ENCODE data around the gene TRIM33. TPM values are rescaled to one million over a fixed set of nuclear protein-coding genes. Genes with fewer than 3 reads are reported as not detected.
"Not testable (repeated sequence)": the region's sequence is repeated elsewhere in the genome, so short reads cannot be mapped to it uniquely, and the experiment has no call there.

TRIM33 gene
- total RNA-seq, 6 experiments from 2014 or later, result 13.9 to 18.0 (median 15.0) TPM

DNA sequence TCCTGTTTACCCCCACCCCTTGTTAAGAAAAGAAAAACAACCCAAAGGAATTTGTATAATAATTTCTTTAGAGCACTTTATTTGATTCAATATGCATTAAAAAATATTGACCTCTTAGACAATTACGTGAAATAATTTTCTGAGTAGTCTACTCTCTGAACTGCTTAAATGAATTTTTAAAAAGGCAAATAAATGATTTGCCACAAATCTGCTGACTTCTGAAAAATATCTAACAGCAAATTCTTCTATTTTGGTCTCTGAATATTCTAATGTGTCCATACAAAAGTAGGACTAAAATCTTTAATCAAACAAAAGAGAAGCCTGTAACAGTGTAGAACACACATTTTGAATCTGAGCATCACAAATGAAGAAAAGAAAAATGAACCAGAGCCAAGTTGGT is 115.1 kb downstream of the TRIM33 start:
- Histone ChIP-seq H3K27ac (no peak overlapping the region), H3K27me3 (no peaks in the 10 kb centered on the region), H3K9me3 (no peaks in the 10 kb centered on the region), H3K36me3 (peaks cover 0 to 20% (median 11%) of the 10 kb centered on the region in 4 donors), H3K4me1 (no peaks in the 10 kb centered on the region), H3K4me3 (no peak overlapping the region)
- 94% methylated on average over 1 of the region's 1 CpG for WGBS (ENCODE audit: insufficient coverage, low coverage, low lambda C conversion rate, missing lambda C conversion rate)
- no peak for TF ChIP-seq POLR2A (IDR thresholded peaks at IDR 0.05)
- TF ChIP-seq, protein P1, sequence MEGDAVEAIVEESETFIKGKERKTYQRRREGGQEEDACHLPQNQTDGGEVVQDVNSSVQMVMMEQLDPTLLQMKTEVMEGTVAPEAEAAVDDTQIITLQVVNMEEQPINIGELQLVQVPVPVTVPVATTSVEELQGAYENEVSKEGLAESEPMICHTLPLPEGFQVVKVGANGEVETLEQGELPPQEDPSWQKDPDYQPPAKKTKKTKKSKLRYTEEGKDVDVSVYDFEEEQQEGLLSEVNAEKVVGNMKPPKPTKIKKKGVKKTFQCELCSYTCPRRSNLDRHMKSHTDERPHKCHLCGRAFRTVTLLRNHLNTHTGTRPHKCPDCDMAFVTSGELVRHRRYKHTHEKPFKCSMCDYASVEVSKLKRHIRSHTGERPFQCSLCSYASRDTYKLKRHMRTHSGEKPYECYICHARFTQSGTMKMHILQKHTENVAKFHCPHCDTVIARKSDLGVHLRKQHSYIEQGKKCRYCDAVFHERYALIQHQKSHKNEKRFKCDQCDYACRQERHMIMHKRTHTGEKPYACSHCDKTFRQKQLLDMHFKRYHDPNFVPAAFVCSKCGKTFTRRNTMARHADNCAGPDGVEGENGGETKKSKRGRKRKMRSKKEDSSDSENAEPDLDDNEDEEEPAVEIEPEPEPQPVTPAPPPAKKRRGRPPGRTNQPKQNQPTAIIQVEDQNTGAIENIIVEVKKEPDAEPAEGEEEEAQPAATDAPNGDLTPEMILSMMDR (IDR thresholded peaks at IDR 0.05), result no peak
- DNase-seq (no peak), ATAC-seq (no peak)
- intact Hi-C loops (cut with DNase I), result no loop called here

DNA sequence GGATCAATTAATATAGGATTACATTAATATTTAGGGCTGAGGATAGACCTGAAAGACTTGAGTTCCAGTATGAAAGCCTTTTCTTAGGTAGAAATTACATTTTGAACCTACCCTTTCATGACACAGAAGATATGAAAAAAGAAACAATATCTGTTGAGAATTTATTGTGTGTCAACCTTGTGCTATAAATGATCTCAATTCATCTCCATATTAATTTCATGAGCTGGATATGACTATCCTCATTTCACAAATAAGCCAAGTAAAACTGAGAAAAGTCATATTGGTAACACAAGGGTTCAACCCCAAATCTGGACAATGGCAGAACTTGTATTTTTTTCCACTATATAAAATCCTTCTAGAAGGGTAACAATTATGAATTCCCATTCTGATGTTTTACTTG is 120.0 kb downstream of the TRIM33 start:
- no peak overlapping the region for H3K4me3 ChIP-seq
- intact Hi-C loops (cut with DNase I), result no loop called here
- H3K27me3 ChIP-seq, result no peaks in the 10 kb centered on the region
- H3K4me1 ChIP-seq, result no peaks in the 10 kb centered on the region
- TF ChIP-seq POLR2A (IDR thresholded peaks at IDR 0.05), result no peak
- TF ChIP-seq, protein P1 (IDR thresholded peaks at IDR 0.05), result no peak
- DNase-seq, result no peak
- H3K27ac ChIP-seq, result no peak overlapping the region
- H3K9me3 ChIP-seq, result no peaks in the 10 kb centered on the region
- no peak for ATAC-seq
- peaks cover 0 to 3% (median 1%) of the 10 kb centered on the region in 4 donors for H3K36me3 ChIP-seq

DNA sequence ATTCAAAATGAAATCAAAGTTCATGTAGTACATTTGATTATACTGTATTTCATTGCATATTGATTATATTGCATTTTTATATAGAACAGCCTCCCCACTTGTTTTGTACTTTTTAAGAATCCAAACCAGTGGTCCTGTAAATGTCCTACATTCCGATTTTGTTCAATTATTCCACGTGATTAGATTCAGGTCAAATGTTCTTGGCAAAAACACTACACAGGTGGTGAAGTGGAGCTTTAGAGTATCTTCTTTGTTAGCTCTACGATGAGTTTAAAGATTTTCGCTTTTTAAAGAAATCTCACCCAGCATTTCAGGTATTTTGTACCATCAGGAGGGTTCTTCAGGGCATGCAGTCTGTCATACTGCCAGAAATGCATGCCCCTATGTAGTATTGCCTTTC is 120.6 kb downstream of the TRIM33 start:
- no peak overlapping the region for H3K4me3 ChIP-seq
- peaks cover 0 to 2% (median 0%) of the 10 kb centered on the region in 4 donors for H3K36me3 ChIP-seq
- no peak overlapping the region for H3K27ac ChIP-seq
- no peaks in the 10 kb centered on the region for H3K27me3 ChIP-seq
- TF ChIP-seq POLR2A (IDR thresholded peaks at IDR 0.05), result no peak
- TF ChIP-seq, protein P1 (IDR thresholded peaks at IDR 0.05), result no peak
- ATAC-seq (no peak), DNase-seq (no peak)
- intact Hi-C loops (cut with DNase I), result no loop called here
- H3K4me1 ChIP-seq, result no peaks in the 10 kb centered on the region
- no peaks in the 10 kb centered on the region for H3K9me3 ChIP-seq
- 96% methylated on average over 4 of the region's 4 CpGs for WGBS (ENCODE audit: insufficient coverage, low coverage, low lambda C conversion rate, missing lambda C conversion rate)

DNA sequence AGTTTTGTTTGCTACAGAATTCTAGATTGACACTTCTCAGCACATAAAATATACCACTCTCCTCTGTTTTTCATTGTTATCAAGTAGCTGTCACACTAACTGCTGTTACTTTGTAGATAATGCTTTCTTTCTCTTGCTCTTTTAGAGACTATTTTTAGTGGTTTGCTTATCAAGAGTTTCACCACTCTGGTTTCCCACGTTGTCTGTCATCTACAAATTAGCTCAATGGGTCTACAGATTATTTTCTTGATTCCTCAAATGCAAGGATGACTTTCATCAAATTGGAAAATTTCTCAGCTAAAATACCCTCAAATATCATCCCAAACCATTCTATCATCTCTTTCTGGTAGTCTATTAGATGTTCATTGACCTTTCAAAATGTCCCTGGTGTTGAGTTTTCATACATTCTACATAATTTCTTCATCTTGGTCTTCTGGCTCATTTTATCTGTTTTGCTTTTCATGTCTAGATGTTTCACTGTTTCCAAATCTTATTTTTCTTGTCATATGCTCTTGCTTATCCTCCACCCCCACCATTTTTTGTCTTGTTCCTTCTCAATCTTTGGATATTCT is 122.5 kb downstream of the TRIM33 start:
- intact Hi-C loops (cut with DNase I), result no loop called here
- no peaks in the 10 kb centered on the region for H3K4me1 ChIP-seq
- no peak overlapping the region for H3K4me3 ChIP-seq
- no peaks in the 10 kb centered on the region for H3K36me3 ChIP-seq
- no peaks in the 10 kb centered on the region for H3K27me3 ChIP-seq
- DNase-seq (no peak), ATAC-seq (no peak)
- 33% methylated on average over 1 of the region's 1 CpG for WGBS (ENCODE audit: insufficient coverage, low coverage, low lambda C conversion rate, missing lambda C conversion rate)
- TF ChIP-seq, protein P1 (IDR thresholded peaks at IDR 0.05), result no peak
- TF ChIP-seq POLR2A (IDR thresholded peaks at IDR 0.05), result no peak
- H3K9me3 ChIP-seq, result no peaks in the 10 kb centered on the region
- no peak overlapping the region for H3K27ac ChIP-seq

DNA sequence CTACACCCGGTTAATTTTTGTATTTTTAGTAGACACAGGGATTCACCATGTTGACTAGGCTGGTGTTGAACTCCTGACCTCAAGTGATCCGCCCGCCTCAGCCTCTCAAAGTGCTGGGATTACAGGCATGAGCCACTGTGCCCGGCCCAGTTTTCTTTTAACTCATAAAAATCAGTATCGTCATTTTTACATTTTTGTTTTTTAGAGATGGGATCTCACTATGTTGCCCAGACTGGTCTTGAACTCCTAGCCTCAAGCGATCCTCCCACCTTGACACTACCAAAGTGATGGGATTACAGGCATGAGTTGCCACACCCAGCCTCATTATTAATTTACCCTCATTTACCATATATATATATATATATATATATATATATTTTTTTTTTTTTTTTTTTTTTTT is 123.4 kb downstream of the TRIM33 start:
- DNase-seq; H3K4me3 ChIP-seq; ATAC-seq; H3K36me3 ChIP-seq; H3K4me1 ChIP-seq; H3K27ac ChIP-seq; H3K9me3 ChIP-seq; intact Hi-C loops (cut with DNase I); H3K27me3 ChIP-seq: not testable (repeated sequence)
- WGBS (ENCODE audit: insufficient coverage, low coverage, low lambda C conversion rate, missing lambda C conversion rate), result 88% methylated on average over 6 of the region's 6 CpGs
